Loucy (cell line): ENCODE results near the gene CPZ.

Experiments used
- CTCF ChIP-seq: fragments of 200-600 bp; sonication (generic); conservative IDR thresholded peaks from 2 replicates; pipeline ENCODE4 v1.5.1; 2014; ENCODE audit warnings: mild to moderate bottlenecking, antibody characterized with exemption, low read length
- EZH2phosphoT487 ChIP-seq: fragments of 200-600 bp; IDR thresholded peaks from 2 replicates; pipeline ENCODE4 v1.6.1; 2018; ENCODE audit warnings: antibody characterized with exemption, mild to moderate bottlenecking, moderate library complexity, borderline replicate concordance

GRCh38 chr4:8600686-8601085 is 8.1 kb downstream of the CPZ start:
- TF ChIP-seq CTCF = no peak
- TF ChIP-seq EZH2phosphoT487 = no peak
